Measurements from ENCODE around the gene ANKRD24. TPM values are rescaled to one million over a fixed set of nuclear protein-coding genes. Genes with fewer than 3 reads are reported as not detected.

ANKRD24 gene
- total RNA-seq, 1 experiment from 2014 or later, result 0.39 TPM

GRCh38 chr19:4161415-4162077 lies 20.9 kb upstream of the ANKRD24 start:
- no peak overlapping the region for H3K4me3 Mint-ChIP-seq (ENCODE audit: unreplicated experiment)
- H3K9me3 Mint-ChIP-seq (ENCODE audit: unreplicated experiment), result no peaks in the 10 kb centered on the region
- no peaks in the 10 kb centered on the region for H3K4me1 Mint-ChIP-seq (ENCODE audit: low read depth, unreplicated experiment)
- no peak for DNase-seq
- H3K36me3 Mint-ChIP-seq (ENCODE audit: insufficient read depth, unreplicated experiment), result no peaks in the 10 kb centered on the region
- BruUV-seq (replicated peaks), result no TSS peak
- no peak for TF ChIP-seq CTCF (IDR thresholded peaks at IDR 0.05; ENCODE audit: insufficient read depth in 1 of 2, low read depth in 1 of 2, low read length in 1 of 2, severe bottlenecking in 1 of 2, unreplicated experiment in 1 of 2)
- no peaks in the 10 kb centered on the region for H3K36me3 ChIP-seq (ENCODE audit: control insufficient read depth, insufficient read depth, low read length)
- POLR2A ChIA-PET, result no interaction called here
- H3K27ac Mint-ChIP-seq (ENCODE audit: unreplicated experiment), result no peak overlapping the region
- H3K4me3 ChIP-seq (ENCODE audit: low read depth, low read length), result no peak overlapping the region
- H3K27me3 ChIP-seq (replicated peaks; ENCODE audit: control insufficient read depth, insufficient read depth, low read length), result no peaks in the 10 kb centered on the region
- CTCF ChIA-PET, result interaction anchor here (0.6 to 0.9 kb wide), 2 partner anchors 17 to 22 kb away, joined by 3 read pairs; no protein-coding TSS in a partner anchor
- intact Hi-C loops (cut with micrococcal nuclease; ENCODE audit: unreplicated experiment), result no loop called here
- H3K27me3 Mint-ChIP-seq (ENCODE audit: insufficient read depth, unreplicated experiment), result no peaks in the 10 kb centered on the region
- no peaks in the 10 kb centered on the region for H3K9me3 ChIP-seq
- H3K4me1 ChIP-seq, result no peaks in the 10 kb centered on the region

GRCh38 chr19:4164262-4164661 lies 18.2 kb upstream of the ANKRD24 start:
- H3K36me3 ChIP-seq (ENCODE audit: control insufficient read depth, insufficient read depth, low read length), result no peaks in the 10 kb centered on the region
- Mint-ChIP-seq H3K27me3 (ENCODE audit: insufficient read depth, unreplicated experiment) (no peaks in the 10 kb centered on the region), H3K4me1 (ENCODE audit: low read depth, unreplicated experiment) (no peaks in the 10 kb centered on the region), H3K9me3 (ENCODE audit: unreplicated experiment) (no peaks in the 10 kb centered on the region), H3K4me3 (ENCODE audit: unreplicated experiment) (no peak overlapping the region), H3K36me3 (ENCODE audit: insufficient read depth, unreplicated experiment) (no peaks in the 10 kb centered on the region), H3K27ac (ENCODE audit: unreplicated experiment) (no peak overlapping the region)
- no peak for DNase-seq
- POLR2A ChIA-PET, result no interaction called here
- no peak overlapping the region for H3K4me3 ChIP-seq (ENCODE audit: low read depth, low read length)
- no peaks in the 10 kb centered on the region for H3K27me3 ChIP-seq (replicated peaks; ENCODE audit: control insufficient read depth, insufficient read depth, low read length)
- CTCF ChIA-PET, result interaction anchor here (0.6 to 0.7 kb wide), 2 partner anchors 87 to 98 kb away, joined by 3 to 5 read pairs; no protein-coding TSS in a partner anchor
- BruUV-seq (replicated peaks), result no TSS peak
- no peak for TF ChIP-seq CTCF (IDR thresholded peaks at IDR 0.05; ENCODE audit: insufficient read depth in 1 of 2, low read depth in 1 of 2, low read length in 1 of 2, severe bottlenecking in 1 of 2, unreplicated experiment in 1 of 2)
- H3K4me1 ChIP-seq, result no peaks in the 10 kb centered on the region
- intact Hi-C loops (cut with micrococcal nuclease; ENCODE audit: unreplicated experiment), result no loop called here
- H3K9me3 ChIP-seq, result no peaks in the 10 kb centered on the region

GRCh38 chr19:4171676-4172075 lies 10.8 kb upstream of the ANKRD24 start:
- no peaks in the 10 kb centered on the region for H3K9me3 ChIP-seq
- no peaks in the 10 kb centered on the region for H3K9me3 Mint-ChIP-seq (ENCODE audit: unreplicated experiment)
- intact Hi-C loops (cut with micrococcal nuclease; ENCODE audit: unreplicated experiment), result no loop called here
- ChIA-PET CTCF (interaction anchor here (0.6 kb wide), 1 partner anchor 37 kb away, joined by 3 read pairs; no protein-coding TSS in a partner anchor), POLR2A (no interaction called here)
- H3K27me3 Mint-ChIP-seq (ENCODE audit: insufficient read depth, unreplicated experiment), result no peaks in the 10 kb centered on the region
- TF ChIP-seq CTCF (IDR thresholded peaks at IDR 0.05; ENCODE audit: insufficient read depth in 1 of 2, low read depth in 1 of 2, low read length in 1 of 2, severe bottlenecking in 1 of 2, unreplicated experiment in 1 of 2), result no peak
- H3K4me3 ChIP-seq (ENCODE audit: low read depth, low read length), result no peak overlapping the region
- no peak overlapping the region for H3K27ac Mint-ChIP-seq (ENCODE audit: unreplicated experiment)
- DNase-seq, result no peak
- no peak overlapping the region for H3K4me3 Mint-ChIP-seq (ENCODE audit: unreplicated experiment)
- peaks cover 5% of the 10 kb centered on the region for H3K4me1 Mint-ChIP-seq (ENCODE audit: low read depth, unreplicated experiment)
- no peaks in the 10 kb centered on the region for H3K4me1 ChIP-seq
- no peaks in the 10 kb centered on the region for H3K36me3 ChIP-seq (ENCODE audit: control insufficient read depth, insufficient read depth, low read length)
- H3K36me3 Mint-ChIP-seq (ENCODE audit: insufficient read depth, unreplicated experiment), result no peaks in the 10 kb centered on the region
- H3K27me3 ChIP-seq (replicated peaks; ENCODE audit: control insufficient read depth, insufficient read depth, low read length), result no peaks in the 10 kb centered on the region; the same call in 1 of the 2 replicates
- BruUV-seq (replicated peaks), result no TSS peak

Measured in Caco-2 (cell line).